Suppressor macrophage treated with lipopolysaccharide for 4 hours (primary cell): ENCODE data around the gene SLC39A11.
A peak's percentile ranks its signal among the peaks of the same experiment; 100 is the strongest.
"Not testable (repeated sequence)": the region's sequence is repeated elsewhere in the genome, so short reads cannot be mapped to it uniquely, and the experiment has no call there.

Experiments used
- DNase-seq: peaks from one replicate; pipeline ENCODE4 v3.0.0-alpha.2; 2020

Gene SLC39A11

GRCh38 chr17:72812823-72813222 is 279.7 kb downstream of the SLC39A11 start:
- no peak for DNase-seq

- DNase-seq: no peak
Observed at GRCh38 chr17:72811976-72812687, 280.4 kb downstream of the SLC39A11 start.

GRCh38 chr17:72810991-72811508 is 281.4 kb downstream of the SLC39A11 start:
- DNase-seq: no peak

- no peak for DNase-seq
Observed at GRCh38 chr17:72806011-72806410, 286.5 kb downstream of the SLC39A11 start.

GRCh38 chr17:72804949-72805707 is 287.4 kb downstream of the SLC39A11 start:
- no peak for DNase-seq

- DNase-seq: no peak
Observed at GRCh38 chr17:72802726-72803125, 289.8 kb downstream of the SLC39A11 start.

GRCh38 chr17:72797142-72797541 is 295.3 kb downstream of the SLC39A11 start:
- DNase-seq: no peak

GRCh38 chr17:72795941-72796340 is 296.5 kb downstream of the SLC39A11 start:
- DNase-seq: no peak

- no peak for DNase-seq
Observed at GRCh38 chr17:72794152-72794551, 298.3 kb downstream of the SLC39A11 start.

GRCh38 chr17:72792771-72793170 is 299.7 kb downstream of the SLC39A11 start:
- DNase-seq: no peak

- no peak for DNase-seq
Observed at GRCh38 chr17:72790190-72790589, 302.3 kb downstream of the SLC39A11 start.

- DNase-seq: no peak
Observed at GRCh38 chr17:72789711-72790110, 302.8 kb downstream of the SLC39A11 start.

- no peak for DNase-seq
Observed at GRCh38 chr17:72788950-72789585, 303.4 kb downstream of the SLC39A11 start.

- no peak for DNase-seq
Observed at GRCh38 chr17:72786209-72786608, 306.3 kb downstream of the SLC39A11 start.

GRCh38 chr17:72782985-72783701 is 309.3 kb downstream of the SLC39A11 start:
- no peak for DNase-seq

GRCh38 chr17:72782437-72782836 is 310.1 kb downstream of the SLC39A11 start:
- DNase-seq: not testable (repeated sequence)

- no peak for DNase-seq
Observed at GRCh38 chr17:72778169-72779151, 314.0 kb downstream of the SLC39A11 start.

- DNase-seq: no peak
Observed at GRCh38 chr17:72775919-72776318, 316.6 kb downstream of the SLC39A11 start.

- DNase-seq: no peak
Observed at GRCh38 chr17:72775237-72775636, 317.3 kb downstream of the SLC39A11 start.

- DNase-seq: no peak
Observed at GRCh38 chr17:72774236-72774635, 318.3 kb downstream of the SLC39A11 start.

- peak; percentile 5 for DNase-seq
Observed at GRCh38 chr17:72773225-72773624, 319.3 kb downstream of the SLC39A11 start.
